ENCODE data around the gene MICOS13.

DNA sequence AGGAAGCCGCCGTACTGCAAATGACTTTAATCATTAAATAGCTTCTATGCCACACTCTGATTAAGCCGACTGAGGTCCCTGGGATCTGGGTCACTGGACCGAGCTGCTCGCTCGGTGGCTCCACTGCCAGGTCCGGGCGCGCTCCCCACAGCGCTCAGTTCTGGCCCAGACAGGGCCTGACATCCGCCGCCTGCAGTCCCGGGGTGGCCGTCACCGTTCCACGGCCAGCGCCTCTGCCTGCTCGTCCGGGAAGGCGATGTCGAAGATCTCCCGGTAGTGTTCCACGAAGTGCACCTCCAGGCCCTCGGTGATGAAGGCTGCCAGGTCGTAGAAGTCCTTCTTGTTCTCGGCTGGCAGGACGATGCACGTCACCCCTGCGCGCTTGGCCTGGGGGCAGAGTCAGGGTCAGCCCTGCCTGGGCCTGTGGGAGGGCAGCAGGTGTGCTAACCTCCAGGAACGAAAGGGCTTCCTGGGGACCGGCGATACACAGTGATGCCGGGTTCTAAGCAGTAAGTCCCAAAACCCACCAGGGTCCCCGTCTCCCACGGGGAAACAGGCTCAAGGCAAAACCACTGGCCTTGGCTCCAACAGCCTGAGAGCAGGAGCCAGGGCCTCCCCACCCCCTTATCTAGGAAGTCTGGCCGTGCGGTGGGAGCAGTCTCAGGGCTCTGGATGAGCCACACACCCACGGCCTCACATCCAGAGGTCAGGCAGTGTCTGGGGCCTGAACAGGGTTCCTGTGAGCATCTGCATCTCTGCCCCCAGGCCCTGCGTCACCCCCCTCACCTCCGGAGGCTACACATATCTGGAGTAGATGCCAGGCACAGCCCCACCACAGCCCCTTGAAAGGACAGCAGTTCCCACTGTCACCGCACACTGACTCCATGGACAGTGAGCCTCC lies 11.8 kb upstream of the MICOS13 start:
- no peak for TF ChIP-seq CTCF (IDR thresholded peaks at IDR 0.05)
- TF ChIP-seq POLR2A (IDR thresholded peaks at IDR 0.05) = no peak
- TF ChIP-seq POLR2AphosphoS5 (IDR thresholded peaks at IDR 0.05; ENCODE audit: insufficient read depth in 1 of 2, low read depth in 1 of 2) = no peak
